GM12878 (cell line): ENCODE measurements around the gene DIP2C.

Experiments used
- CEBPB ChIP-seq, 2 experiments: fragments of 150-350 bp in 1 of 2; IDR thresholded peaks; 2 replicates each; pipeline ENCODE4 v1.6.1; 2012 to 2014; ENCODE audit warnings: low read depth in 2 of 2, low read length in 2 of 2, borderline replicate concordance in 1 of 2, inconsistent platforms in 1 of 2
- CREM ChIP-seq: IDR thresholded peaks from 2 replicates; pipeline ENCODE4 v1.6.1; 2014; ENCODE audit warnings: antibody characterized with exemption, low read depth
- CTCF ChIP-seq, 3 experiments: IDR thresholded peaks in 2 of 3; conservative IDR thresholded peaks in 1 of 3; 2 replicates each; pipeline ENCODE4 v1.5.1; 2011; ENCODE audit warnings: low read depth in 3 of 3, low read length in 3 of 3, mild to moderate bottlenecking in 3 of 3, control low read depth in 2 of 3, moderate library complexity in 2 of 3, inconsistent platforms in 1 of 3, mixed read lengths in 1 of 3; ENCODE audit not compliant: control insufficient read depth in 2 of 3, insufficient read depth in 1 of 3; ENCODE audit errors: extremely low read depth in 1 of 3
- E4F1 ChIP-seq: fragments of 450-650 bp; IDR thresholded peaks from 2 replicates; pipeline ENCODE4 v1.6.1; 2018; ENCODE audit warnings: borderline replicate concordance, mild to moderate bottlenecking; ENCODE audit not compliant: partially characterized antibody
- EED ChIP-seq: sonication (generic); IDR thresholded peaks from 2 replicates; pipeline ENCODE4 v1.6.1; 2016; ENCODE audit warnings: antibody characterized with exemption, low read depth
- ETV6 ChIP-seq, 2 experiments: fragments of 450-650 bp in 1 of 2; IDR thresholded peaks in 1 of 2; conservative IDR thresholded peaks in 1 of 2; 2 replicates each; pipeline ENCODE4 v1.6.1; 2014; ENCODE audit warnings: antibody characterized with exemption in 1 of 2, borderline replicate concordance in 1 of 2, low read depth in 1 of 2, mild to moderate bottlenecking in 1 of 2, moderate library complexity in 1 of 2
- RELA ChIP-seq: fragments of 450-650 bp; IDR thresholded peaks from 2 replicates; pipeline ENCODE4 v1.8.0; 2014; ENCODE audit warnings: borderline replicate concordance; ENCODE audit not compliant: partially characterized antibody
- SP1 ChIP-seq: IDR thresholded peaks from one replicate; pipeline ENCODE4 v1.6.1; 2011; ENCODE audit warnings: low read depth, low read length
- SRF ChIP-seq, 2 experiments: IDR thresholded peaks; 2 replicates each; pipeline ENCODE4 v1.6.1; 2011; ENCODE audit warnings: low read depth in 2 of 2, low read length in 2 of 2, mild to moderate bottlenecking in 1 of 2, moderate library complexity in 1 of 2
- WRNIP1 ChIP-seq: IDR thresholded peaks from 2 replicates; pipeline ENCODE4 v1.6.1; 2011; ENCODE audit warnings: low read depth, low read length, improper control_type of control experiment, borderline replicate concordance

GRCh38 chr10:513393-513792, 176.1 kb downstream of the DIP2C start:
- TF ChIP-seq WRNIP1 (no peak), RELA (no peak), SRF (IDR thresholded peaks at IDR 0.05; ENCODE audit: low read depth in 2 of 2, low read length in 2 of 2) (no peak), E4F1 (no peak), SP1 (no peak), ETV6 (conservative IDR thresholded peaks at IDR 0.05 in 1 of 2, IDR thresholded peaks at IDR 0.05 in 1 of 2; ENCODE audit: borderline replicate concordance in 1 of 2, low read depth in 1 of 2) (no peak), CTCF (IDR thresholded peaks at IDR 0.05 in 2 of 3, conservative IDR thresholded peaks at IDR 0.05 in 1 of 3; ENCODE audit: control insufficient read depth in 2 of 3, extremely low read depth in 1 of 3, insufficient read depth in 1 of 3, low read depth in 3 of 3, low read length in 3 of 3) (no peak), EED (no peak), CREM (no peak), CEBPB (IDR thresholded peaks at IDR 0.05; ENCODE audit: borderline replicate concordance in 1 of 2, low read depth in 2 of 2, low read length in 2 of 2) (no peak)
